ENCODE data around the gene SFXN1. TPM values are rescaled to one million over a fixed set of nuclear protein-coding genes. Genes with fewer than 3 reads are reported as not detected.

Gene SFXN1
- total RNA-seq, 1 experiment from 2014 or later: 88.3 TPM

- no peaks in the 10 kb centered on the region for H3K27me3 ChIP-seq (ENCODE audit: control insufficient read depth, insufficient read depth, low read length)
- no TSS peak for BruUV-seq (replicated peaks)
- H3K27ac ChIP-seq (ENCODE audit: low read length): no peak overlapping the region
- no peaks in the 10 kb centered on the region for H3K9me3 ChIP-seq (ENCODE audit: control insufficient read depth, insufficient read depth, low read depth, low read length)
- POLR2A ChIA-PET: no interaction called here
- CTCF ChIA-PET: no interaction called here
- ATAC-seq (no peak), DNase-seq (ENCODE audit: low read depth, low spot score) (no peak)
- in situ Hi-C loops (cut with HindIII; ENCODE audit: low pct_unique_long_range_greater_than_20kb, low sequenced_read_pairs): no loop called here
- peaks cover 5% of the 10 kb centered on the region for H3K4me1 ChIP-seq (ENCODE audit: control insufficient read depth, insufficient read depth, low read length)
- intact Hi-C loops (cut with micrococcal nuclease; ENCODE audit: unreplicated experiment): no loop called here
- peaks cover 5% of the 10 kb centered on the region for H3K36me3 ChIP-seq (ENCODE audit: control insufficient read depth, insufficient read depth, low read length)
- no peak overlapping the region for H3K4me3 ChIP-seq (ENCODE audit: low read depth in 2 of 2, low read length in 2 of 2)
- no peak for TF ChIP-seq REST (IDR thresholded peaks at IDR 0.05; ENCODE audit: insufficient read depth in 1 of 2, low read depth in 2 of 2, low read length in 1 of 2)
- no peak for TF ChIP-seq CTCF (IDR thresholded peaks at IDR 0.05)
- TF ChIP-seq SIN3A (IDR thresholded peaks at IDR 0.05; ENCODE audit: borderline replicate concordance, insufficient read depth, low read depth, low read length): no peak
- no peak for TF ChIP-seq TCF7L2 (IDR thresholded peaks at IDR 0.05; ENCODE audit: low read depth, low read length)
- TF ChIP-seq POLR2AphosphoS5 (IDR thresholded peaks at IDR 0.05; ENCODE audit: low read depth, low read length): no peak
These were observed 5.0 kb downstream of the SFXN1 start for GRCh38 chr5:175483337-175483736.

GRCh38 chr5:175484322-175484721 is 6.0 kb downstream of the SFXN1 start:
- Histone ChIP-seq H3K4me3 (ENCODE audit: low read depth in 2 of 2, low read length in 2 of 2) (no peak overlapping the region), H3K27ac (ENCODE audit: low read length) (no peak overlapping the region), H3K9me3 (ENCODE audit: control insufficient read depth, insufficient read depth, low read depth, low read length) (no peaks in the 10 kb centered on the region), H3K4me1 (ENCODE audit: control insufficient read depth, insufficient read depth, low read length) (peaks cover 5% of the 10 kb centered on the region), H3K36me3 (ENCODE audit: control insufficient read depth, insufficient read depth, low read length) (peaks cover 4% of the 10 kb centered on the region), H3K27me3 (ENCODE audit: control insufficient read depth, insufficient read depth, low read length) (no peaks in the 10 kb centered on the region)
- BruUV-seq (replicated peaks): no TSS peak
- CTCF ChIA-PET: no interaction called here
- ATAC-seq (no peak), DNase-seq (ENCODE audit: low read depth, low spot score) (no peak)
- POLR2A ChIA-PET: no interaction called here
- TF ChIP-seq REST (IDR thresholded peaks at IDR 0.05; ENCODE audit: insufficient read depth in 1 of 2, low read depth in 2 of 2, low read length in 1 of 2) (no peak), CTCF (IDR thresholded peaks at IDR 0.05) (no peak), POLR2AphosphoS5 (IDR thresholded peaks at IDR 0.05; ENCODE audit: low read depth, low read length) (no peak), TCF7L2 (IDR thresholded peaks at IDR 0.05; ENCODE audit: low read depth, low read length) (no peak), SIN3A (IDR thresholded peaks at IDR 0.05; ENCODE audit: borderline replicate concordance, insufficient read depth, low read depth, low read length) (no peak)
- in situ Hi-C loops (cut with HindIII; ENCODE audit: low pct_unique_long_range_greater_than_20kb, low sequenced_read_pairs): no loop called here
- intact Hi-C loops (cut with micrococcal nuclease; ENCODE audit: unreplicated experiment): no loop called here
